GM12891 (cell line): ENCODE results near the gene MAP4K1.

Experiments used
- PAX5 ChIP-seq: IDR thresholded peaks from 2 replicates; pipeline ENCODE4 v1.6.1; 2011; ENCODE audit warnings: low read length, moderate library complexity, mild to moderate bottlenecking; ENCODE audit not compliant: insufficient read depth, severe bottlenecking
- POLR2A ChIP-seq: IDR thresholded peaks from 2 replicates; pipeline ENCODE4 v1.6.1; 2011; ENCODE audit warnings: low read depth, low read length, control low read depth
- POLR2AphosphoS5 ChIP-seq: IDR thresholded peaks from 2 replicates; pipeline ENCODE4 v1.6.1; 2011; ENCODE audit warnings: low read depth, low read length, control low read depth
- POU2F2 ChIP-seq: IDR thresholded peaks from 2 replicates; pipeline ENCODE4 v1.6.1; 2011; ENCODE audit warnings: low read depth, mild to moderate bottlenecking, control low read depth, low read length, moderate library complexity
- SPI1 ChIP-seq: IDR thresholded peaks from 2 replicates; pipeline ENCODE4 v1.6.1; 2011; ENCODE audit warnings: low read depth, low read length, control low read depth
- TAF1 ChIP-seq: IDR thresholded peaks from 2 replicates; pipeline ENCODE4 v1.6.1; 2011; ENCODE audit warnings: low read depth, low read length, control low read depth

DNA sequence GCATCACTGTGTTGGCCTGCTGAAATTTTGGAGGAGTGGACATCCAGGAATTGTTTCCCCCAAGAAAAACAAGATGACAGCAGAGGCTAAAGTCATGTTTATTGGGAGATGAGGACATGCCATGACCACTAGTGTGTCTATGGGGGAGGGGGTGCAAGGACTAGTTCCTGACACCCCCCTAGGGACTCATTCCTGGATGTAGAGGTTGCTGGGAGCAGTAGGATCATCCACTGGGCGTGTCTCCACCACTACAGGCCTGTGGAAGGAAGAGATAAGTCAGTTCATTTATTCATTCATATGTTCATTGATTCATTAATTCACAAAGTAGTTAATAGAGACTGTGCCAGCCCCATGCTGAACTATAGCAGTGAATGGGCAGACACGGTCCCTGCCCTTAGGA is 30.2 kb downstream of the MAP4K1 start:
- TF ChIP-seq TAF1, result no peak
- TF ChIP-seq POLR2AphosphoS5, result no peak
- no peak for TF ChIP-seq POLR2A
- no peak for TF ChIP-seq SPI1
- TF ChIP-seq POU2F2, result no peak
- TF ChIP-seq PAX5, result no peak
